PFSK-1 (cell line): ENCODE results near the gene ETV5.
A peak's percentile ranks its signal among the peaks of the same experiment; 100 is the strongest.

Source experiments
- FOXP2 ChIP-seq: optimal IDR thresholded peaks from 2 replicates; pipeline ENCODE3; 2011; ENCODE audit warnings: borderline replicate concordance, control low read depth, inconsistent platforms; ENCODE audit not compliant: insufficient read depth; ENCODE audit errors: extremely low read length, extremely low read depth
- POLR2AphosphoS5 ChIP-seq: IDR thresholded peaks from 2 replicates; pipeline ENCODE4 v1.6.1; 2012; ENCODE audit warnings: low read depth, mild to moderate bottlenecking, control low read depth, low read length, moderate library complexity
- SIN3A ChIP-seq: IDR thresholded peaks from 2 replicates; pipeline ENCODE4 v1.6.1; 2012; ENCODE audit warnings: mild to moderate bottlenecking, low read length, moderate library complexity, borderline replicate concordance; ENCODE audit not compliant: insufficient read depth
- TAF1 ChIP-seq: IDR thresholded peaks from 2 replicates; pipeline ENCODE4 v1.6.1; 2012; ENCODE audit warnings: low read length, control low read depth, borderline replicate concordance; ENCODE audit not compliant: insufficient read depth
- TF ChIP-seq, protein P1 (sequence below), 2 experiments: IDR thresholded peaks; 2 replicates each; pipeline versions ENCODE4 v1.6.1 to v1.8.0; 2011 to 2012; ENCODE audit warnings: low read depth in 2 of 2, low read length in 2 of 2, control low read depth in 1 of 2, inconsistent platforms in 1 of 2, mild to moderate bottlenecking in 1 of 2, moderate library complexity in 1 of 2; ENCODE audit not compliant: insufficient read depth in 1 of 2

DNA sequence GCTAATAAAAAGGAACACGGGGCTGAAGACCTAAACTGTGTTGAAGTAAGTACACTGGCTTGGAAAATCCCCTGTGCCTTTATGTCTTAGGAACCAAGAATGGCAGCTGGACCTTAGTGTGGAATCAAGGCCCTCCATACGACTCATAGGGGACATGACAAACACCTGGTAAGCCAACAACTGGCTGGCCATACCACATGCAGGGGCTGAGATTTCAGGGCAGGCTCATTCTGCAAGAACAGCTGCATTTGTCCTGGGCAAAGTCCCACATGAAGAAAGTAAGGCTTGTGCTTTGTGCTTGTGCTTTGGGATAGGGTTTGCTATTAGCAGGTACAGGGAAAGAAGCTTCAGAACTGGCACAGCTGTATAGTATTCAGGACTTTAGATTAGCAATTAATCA lies 18.0 kb downstream of the ETV5 start:
- peak; percentile 78 for TF ChIP-seq POLR2AphosphoS5
- TF ChIP-seq, protein P1, sequence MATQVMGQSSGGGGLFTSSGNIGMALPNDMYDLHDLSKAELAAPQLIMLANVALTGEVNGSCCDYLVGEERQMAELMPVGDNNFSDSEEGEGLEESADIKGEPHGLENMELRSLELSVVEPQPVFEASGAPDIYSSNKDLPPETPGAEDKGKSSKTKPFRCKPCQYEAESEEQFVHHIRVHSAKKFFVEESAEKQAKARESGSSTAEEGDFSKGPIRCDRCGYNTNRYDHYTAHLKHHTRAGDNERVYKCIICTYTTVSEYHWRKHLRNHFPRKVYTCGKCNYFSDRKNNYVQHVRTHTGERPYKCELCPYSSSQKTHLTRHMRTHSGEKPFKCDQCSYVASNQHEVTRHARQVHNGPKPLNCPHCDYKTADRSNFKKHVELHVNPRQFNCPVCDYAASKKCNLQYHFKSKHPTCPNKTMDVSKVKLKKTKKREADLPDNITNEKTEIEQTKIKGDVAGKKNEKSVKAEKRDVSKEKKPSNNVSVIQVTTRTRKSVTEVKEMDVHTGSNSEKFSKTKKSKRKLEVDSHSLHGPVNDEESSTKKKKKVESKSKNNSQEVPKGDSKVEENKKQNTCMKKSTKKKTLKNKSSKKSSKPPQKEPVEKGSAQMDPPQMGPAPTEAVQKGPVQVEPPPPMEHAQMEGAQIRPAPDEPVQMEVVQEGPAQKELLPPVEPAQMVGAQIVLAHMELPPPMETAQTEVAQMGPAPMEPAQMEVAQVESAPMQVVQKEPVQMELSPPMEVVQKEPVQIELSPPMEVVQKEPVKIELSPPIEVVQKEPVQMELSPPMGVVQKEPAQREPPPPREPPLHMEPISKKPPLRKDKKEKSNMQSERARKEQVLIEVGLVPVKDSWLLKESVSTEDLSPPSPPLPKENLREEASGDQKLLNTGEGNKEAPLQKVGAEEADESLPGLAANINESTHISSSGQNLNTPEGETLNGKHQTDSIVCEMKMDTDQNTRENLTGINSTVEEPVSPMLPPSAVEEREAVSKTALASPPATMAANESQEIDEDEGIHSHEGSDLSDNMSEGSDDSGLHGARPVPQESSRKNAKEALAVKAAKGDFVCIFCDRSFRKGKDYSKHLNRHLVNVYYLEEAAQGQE (IDR thresholded peaks at IDR 0.05; ENCODE audit: insufficient read depth in 1 of 2, low read depth in 2 of 2, low read length in 2 of 2), result no peak
- TF ChIP-seq TAF1, result no peak
- TF ChIP-seq SIN3A, result no peak
- no peak for TF ChIP-seq FOXP2
